ENCODE measurements around the gene CYLD.

CYLD gene

GRCh38 chr16:50739031-50739430 is 2.9 kb upstream of the CYLD start:
- DNase-seq: no peak
- Histone ChIP-seq H2BK12ac (ENCODE audit: low read length in 2 of 2) (no peak overlapping the region), H3K9me3 (ENCODE audit: control insufficient read depth, low read length) (no peaks in the 10 kb centered on the region), H4K8ac (ENCODE audit: low read length) (no peak overlapping the region), H3K27me3 (ENCODE audit: control insufficient read depth in 1 of 2, insufficient read depth in 1 of 2, low read length in 2 of 2) (peaks cover 0 to 35% of the 10 kb centered on the region in 2 experiments), H3K9ac (ENCODE audit: low read length) (no peak overlapping the region), H2BK15ac (ENCODE audit: low read depth, poor library complexity, severe bottlenecking) (no peak overlapping the region), H2BK5ac (ENCODE audit: low read depth, low read length, poor library complexity, severe bottlenecking) (no peak overlapping the region), H3K23ac (ENCODE audit: low read length in 2 of 2) (no peak overlapping the region), H3K36me3 (ENCODE audit: control insufficient read depth in 1 of 2, insufficient read depth in 2 of 2, low read depth in 1 of 2, low read length in 2 of 2) (no peaks in the 10 kb centered on the region), H3K4ac (ENCODE audit: low read depth in 1 of 2, low read length in 2 of 2) (no peak overlapping the region), H3K27ac (ENCODE audit: low read length, poor library complexity, severe bottlenecking) (no peak overlapping the region), H3K4me1 (ENCODE audit: control insufficient read depth, insufficient read depth, low read depth, low read length) (peaks cover 4% of the 10 kb centered on the region), H3K18ac (ENCODE audit: low read depth in 1 of 2, low read length in 2 of 2) (no peak overlapping the region), H3K79me1 (replicated peaks; ENCODE audit: low read length, poor library complexity, severe bottlenecking) (peaks cover 3% of the 10 kb centered on the region), H2BK120ac (ENCODE audit: low read depth, low read length) (no peak overlapping the region), H2AK5ac (ENCODE audit: low read length, severe bottlenecking) (no peak overlapping the region), H3K14ac (ENCODE audit: low read length in 2 of 2) (no peak overlapping the region), H3K4me2 (ENCODE audit: low read length, poor library complexity, severe bottlenecking) (no peak overlapping the region), H2AFZ (ENCODE audit: low read depth, low read length) (no peak overlapping the region), H3K4me3 (ENCODE audit: insufficient read depth in 1 of 2, low read depth in 1 of 2, low read length in 2 of 2) (no peak overlapping the region), H4K91ac (ENCODE audit: low read length) (no peak overlapping the region)
- 90% methylated on average over 1 of the region's 1 CpG for WGBS

- Histone ChIP-seq H3K18ac (ENCODE audit: low read depth in 1 of 2, low read length in 2 of 2) (no peak overlapping the region), H3K4me2 (ENCODE audit: low read length, poor library complexity, severe bottlenecking) (no peak overlapping the region), H2BK12ac (ENCODE audit: low read length in 2 of 2) (no peak overlapping the region), H2BK15ac (ENCODE audit: low read depth, poor library complexity, severe bottlenecking) (no peak overlapping the region), H2AFZ (ENCODE audit: low read depth, low read length) (no peak overlapping the region), H3K4me3 (ENCODE audit: insufficient read depth in 1 of 2, low read depth in 1 of 2, low read length in 2 of 2) (peak overlapping the region in 1 of 2 experiments; percentile 88), H3K4me1 (ENCODE audit: control insufficient read depth, insufficient read depth, low read depth, low read length) (peaks cover 8% of the 10 kb centered on the region), H2BK120ac (ENCODE audit: low read depth, low read length) (no peak overlapping the region), H2BK5ac (ENCODE audit: low read depth, low read length, poor library complexity, severe bottlenecking) (no peak overlapping the region), H3K9me3 (ENCODE audit: control insufficient read depth, low read length) (no peaks in the 10 kb centered on the region), H2AK5ac (ENCODE audit: low read length, severe bottlenecking) (no peak overlapping the region), H3K23ac (ENCODE audit: low read length in 2 of 2) (no peak overlapping the region), H4K91ac (ENCODE audit: low read length) (no peak overlapping the region), H3K36me3 (ENCODE audit: control insufficient read depth in 1 of 2, insufficient read depth in 2 of 2, low read depth in 1 of 2, low read length in 2 of 2) (peaks cover 0 to 5% of the 10 kb centered on the region in 2 experiments), H3K4ac (ENCODE audit: low read depth in 1 of 2, low read length in 2 of 2) (no peak overlapping the region), H3K9ac (ENCODE audit: low read length) (peak overlapping the region; percentile 84), H3K27me3 (ENCODE audit: control insufficient read depth in 1 of 2, insufficient read depth in 1 of 2, low read length in 2 of 2) (peaks cover 0 to 27% of the 10 kb centered on the region in 2 experiments), H3K14ac (ENCODE audit: low read length in 2 of 2) (no peak overlapping the region), H3K27ac (ENCODE audit: low read length, poor library complexity, severe bottlenecking) (no peak overlapping the region), H4K8ac (ENCODE audit: low read length) (no peak overlapping the region), H3K79me1 (replicated peaks; ENCODE audit: low read length, poor library complexity, severe bottlenecking) (peaks cover 3% of the 10 kb centered on the region)
- DNase-seq: peak; percentile 31
- WGBS: 87% methylated on average over 1 of the region's 1 CpG
These were observed 1.1 kb upstream of the CYLD start for GRCh38 chr16:50740736-50741135.

- H3K9me3 ChIP-seq (ENCODE audit: control insufficient read depth, low read length): no peaks in the 10 kb centered on the region
- H2AFZ ChIP-seq (ENCODE audit: low read depth, low read length): peak overlapping the region; percentile 0
- DNase-seq: no peak
- H3K4ac ChIP-seq (ENCODE audit: low read depth in 1 of 2, low read length in 2 of 2): no peak overlapping the region
- H3K4me1 ChIP-seq (ENCODE audit: control insufficient read depth, insufficient read depth, low read depth, low read length): peaks cover 10% of the 10 kb centered on the region
- no peak overlapping the region for H2BK15ac ChIP-seq (ENCODE audit: low read depth, poor library complexity, severe bottlenecking)
- no peak overlapping the region for H2BK5ac ChIP-seq (ENCODE audit: low read depth, low read length, poor library complexity, severe bottlenecking)
- no peak overlapping the region for H4K8ac ChIP-seq (ENCODE audit: low read length)
- H3K27me3 ChIP-seq (ENCODE audit: control insufficient read depth in 1 of 2, insufficient read depth in 1 of 2, low read length in 2 of 2): peaks cover 0 to 26% of the 10 kb centered on the region in 2 experiments
- H3K23ac ChIP-seq (ENCODE audit: low read length in 2 of 2): no peak overlapping the region
- no peak overlapping the region for H2BK120ac ChIP-seq (ENCODE audit: low read depth, low read length)
- 24% methylated on average over 21 of the region's 21 CpGs for WGBS
- H4K91ac ChIP-seq (ENCODE audit: low read length): no peak overlapping the region
- peaks cover 3 to 9% of the 10 kb centered on the region in 2 experiments for H3K36me3 ChIP-seq (ENCODE audit: control insufficient read depth in 1 of 2, insufficient read depth in 2 of 2, low read depth in 1 of 2, low read length in 2 of 2)
- H3K9ac ChIP-seq (ENCODE audit: low read length): peak overlapping the region; percentile 84
- peaks cover 6% of the 10 kb centered on the region for H3K79me1 ChIP-seq (replicated peaks; ENCODE audit: low read length, poor library complexity, severe bottlenecking)
- no peak overlapping the region for H2AK5ac ChIP-seq (ENCODE audit: low read length, severe bottlenecking)
- peak overlapping the region in 1 of 2 experiments; percentile 88 for H3K4me3 ChIP-seq (ENCODE audit: insufficient read depth in 1 of 2, low read depth in 1 of 2, low read length in 2 of 2)
- no peak overlapping the region for H3K27ac ChIP-seq (ENCODE audit: low read length, poor library complexity, severe bottlenecking)
- no peak overlapping the region for H3K18ac ChIP-seq (ENCODE audit: low read depth in 1 of 2, low read length in 2 of 2)
- no peak overlapping the region for H2BK12ac ChIP-seq (ENCODE audit: low read length in 2 of 2)
- H3K14ac ChIP-seq (ENCODE audit: low read length in 2 of 2): no peak overlapping the region
- peak overlapping the region; percentile 61 for H3K4me2 ChIP-seq (ENCODE audit: low read length, poor library complexity, severe bottlenecking)
These were observed 583 bp upstream of the CYLD start for GRCh38 chr16:50741225-50741780.

- H4K91ac ChIP-seq (ENCODE audit: low read length): no peak overlapping the region
- DNase-seq: peak; percentile 59
- H3K4me3 ChIP-seq (ENCODE audit: insufficient read depth in 1 of 2, low read depth in 1 of 2, low read length in 2 of 2): peak overlapping the region; percentile 85 to 87
- peak overlapping the region in 1 of 2 experiments; percentile 96 for H3K23ac ChIP-seq (ENCODE audit: low read length in 2 of 2)
- peak overlapping the region in 1 of 2 experiments; percentile 84 for H3K4ac ChIP-seq (ENCODE audit: low read depth in 1 of 2, low read length in 2 of 2)
- no peak overlapping the region for H2BK15ac ChIP-seq (ENCODE audit: low read depth, poor library complexity, severe bottlenecking)
- peak overlapping the region; percentile 12 for H4K8ac ChIP-seq (ENCODE audit: low read length)
- peak overlapping the region; percentile 75 for H3K4me2 ChIP-seq (ENCODE audit: low read length, poor library complexity, severe bottlenecking)
- peak overlapping the region; percentile 54 for H2AK5ac ChIP-seq (ENCODE audit: low read length, severe bottlenecking)
- H3K9ac ChIP-seq (ENCODE audit: low read length): peak overlapping the region; percentile 97
- WGBS: 2% methylated on average over 21 of the region's 28 CpGs
- H3K14ac ChIP-seq (ENCODE audit: low read length in 2 of 2): peak overlapping the region in 1 of 2 experiments; percentile 66
- no peak overlapping the region for H2BK120ac ChIP-seq (ENCODE audit: low read depth, low read length)
- peak overlapping the region in 1 of 2 experiments; percentile 78 for H2BK12ac ChIP-seq (ENCODE audit: low read length in 2 of 2)
- peaks cover 3 to 18% of the 10 kb centered on the region in 2 experiments for H3K36me3 ChIP-seq (ENCODE audit: control insufficient read depth in 1 of 2, insufficient read depth in 2 of 2, low read depth in 1 of 2, low read length in 2 of 2)
- H2AFZ ChIP-seq (ENCODE audit: low read depth, low read length): peak overlapping the region; percentile 61
- peaks cover 0 to 13% of the 10 kb centered on the region in 2 experiments for H3K27me3 ChIP-seq (ENCODE audit: control insufficient read depth in 1 of 2, insufficient read depth in 1 of 2, low read length in 2 of 2)
- H3K79me1 ChIP-seq (replicated peaks; ENCODE audit: low read length, poor library complexity, severe bottlenecking): peaks cover 9% of the 10 kb centered on the region
- H3K18ac ChIP-seq (ENCODE audit: low read depth in 1 of 2, low read length in 2 of 2): peak overlapping the region; percentile 43 to 62
- no peaks in the 10 kb centered on the region for H3K9me3 ChIP-seq (ENCODE audit: control insufficient read depth, low read length)
- peaks cover 10% of the 10 kb centered on the region for H3K4me1 ChIP-seq (ENCODE audit: control insufficient read depth, insufficient read depth, low read depth, low read length)
- H2BK5ac ChIP-seq (ENCODE audit: low read depth, low read length, poor library complexity, severe bottlenecking): no peak overlapping the region
- peak overlapping the region; percentile 30 for H3K27ac ChIP-seq (ENCODE audit: low read length, poor library complexity, severe bottlenecking)
These were observed 802 bp downstream of the CYLD start for GRCh38 chr16:50742576-50743200.
